NOMO-1 treated with DMSO at 0.1 percent for 48 hours (cell line): ENCODE results near the gene MEAF6.

Experiments
- DNase-seq: peaks from one replicate; lab custom pipeline; 2025; ENCODE audit not compliant: unreplicated experiment; lab: John Stamatoyannopoulos, UW

MEAF6 gene

DNA sequence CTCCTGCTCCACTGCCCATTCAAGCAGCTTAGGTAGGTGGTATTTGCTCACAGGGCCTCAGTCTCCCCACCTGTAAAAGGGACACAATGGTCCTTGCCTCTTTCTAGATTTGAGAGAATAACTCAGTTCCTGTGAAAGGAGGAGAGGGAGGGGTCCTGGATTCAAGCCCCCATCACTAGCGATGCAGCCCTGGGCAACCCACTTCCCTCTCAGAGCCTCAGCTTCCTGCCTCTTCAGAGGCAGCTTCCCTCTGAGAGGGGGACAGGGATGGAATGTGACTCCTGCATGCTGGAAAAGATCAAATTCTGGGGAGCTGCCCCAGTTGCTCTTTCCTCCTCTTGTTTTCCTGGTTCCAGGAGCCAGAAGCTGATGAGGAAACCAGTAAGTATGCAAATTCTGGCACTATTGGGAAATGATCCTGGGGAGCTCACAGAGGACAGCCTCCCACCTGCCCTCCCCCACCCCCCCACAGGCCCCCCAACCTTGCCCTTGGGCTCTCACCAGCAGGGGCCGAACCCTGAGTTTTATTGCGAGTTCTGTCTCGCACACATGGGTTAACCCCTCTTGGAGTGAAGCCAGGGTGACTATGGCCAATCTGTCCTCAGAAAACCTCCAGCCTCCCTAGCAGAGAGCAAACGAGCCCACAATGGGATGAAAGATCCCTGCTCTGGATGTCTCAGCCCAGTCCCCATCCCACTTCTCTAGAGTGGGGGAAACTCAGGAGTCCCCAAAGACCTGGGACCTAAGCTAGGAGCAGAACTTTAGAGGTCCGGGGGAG is 28.5 kb downstream of the MEAF6 start:
- DNase-seq = no peak

DNA sequence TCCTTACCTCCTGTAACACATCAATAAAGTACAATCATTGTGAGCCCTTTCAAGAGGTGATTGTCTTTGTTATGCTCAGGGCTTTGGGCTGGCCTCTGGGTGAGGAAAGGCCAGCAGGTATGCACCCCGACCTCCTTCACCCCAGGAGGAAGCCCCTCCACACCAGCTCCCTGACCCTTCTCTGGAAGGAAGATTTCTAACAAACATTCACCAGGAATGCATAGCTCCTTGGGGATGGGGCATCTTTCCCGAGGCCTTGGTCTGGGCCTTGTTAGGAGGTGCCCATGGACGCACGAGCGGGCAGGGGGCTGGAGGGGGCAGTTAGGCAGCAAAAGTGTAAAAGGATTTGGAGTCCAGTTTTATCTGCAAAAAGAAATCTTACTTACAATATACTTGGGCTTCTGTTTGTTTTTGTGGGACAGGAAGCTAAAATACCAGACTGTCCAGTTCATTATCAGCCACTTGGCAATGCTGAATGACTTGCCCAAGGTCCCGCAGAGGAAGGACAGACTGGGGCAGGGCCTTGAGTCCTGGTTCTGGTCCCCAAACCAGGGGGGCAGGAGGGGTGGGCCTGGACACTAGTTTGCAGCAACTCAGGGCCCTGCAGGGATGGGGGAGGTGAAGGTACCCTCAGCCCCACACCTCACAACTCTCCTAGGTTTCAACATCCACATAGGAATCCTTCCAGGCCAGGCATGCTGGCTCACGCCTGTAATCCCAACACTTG is 30.1 kb downstream of the MEAF6 start:
- DNase-seq = no peak

DNA sequence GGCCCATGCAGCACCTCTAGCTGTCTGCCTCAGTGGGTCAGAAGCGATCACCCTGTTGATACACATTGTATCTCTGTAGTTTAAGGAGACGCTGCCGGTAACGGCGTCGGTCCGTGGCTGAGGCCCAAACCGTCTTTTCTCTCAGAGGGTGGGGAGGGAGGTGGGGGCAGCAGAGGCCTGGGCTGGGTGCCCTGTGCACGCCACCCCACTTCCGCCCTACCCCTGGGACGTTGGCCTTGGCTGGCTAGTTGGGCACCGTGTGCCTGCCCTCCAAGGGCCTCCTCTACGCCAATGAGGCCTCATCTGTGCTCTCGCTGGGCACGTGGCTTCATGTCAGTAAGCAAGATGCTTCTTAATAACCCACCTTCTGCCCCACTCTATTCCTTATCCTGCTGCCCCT is 30.8 kb downstream of the MEAF6 start:
- no peak for DNase-seq

- no peak for DNase-seq
These were observed 31.5 kb downstream of the MEAF6 start for GRCh38 chr1:37482796-37483744.

DNA sequence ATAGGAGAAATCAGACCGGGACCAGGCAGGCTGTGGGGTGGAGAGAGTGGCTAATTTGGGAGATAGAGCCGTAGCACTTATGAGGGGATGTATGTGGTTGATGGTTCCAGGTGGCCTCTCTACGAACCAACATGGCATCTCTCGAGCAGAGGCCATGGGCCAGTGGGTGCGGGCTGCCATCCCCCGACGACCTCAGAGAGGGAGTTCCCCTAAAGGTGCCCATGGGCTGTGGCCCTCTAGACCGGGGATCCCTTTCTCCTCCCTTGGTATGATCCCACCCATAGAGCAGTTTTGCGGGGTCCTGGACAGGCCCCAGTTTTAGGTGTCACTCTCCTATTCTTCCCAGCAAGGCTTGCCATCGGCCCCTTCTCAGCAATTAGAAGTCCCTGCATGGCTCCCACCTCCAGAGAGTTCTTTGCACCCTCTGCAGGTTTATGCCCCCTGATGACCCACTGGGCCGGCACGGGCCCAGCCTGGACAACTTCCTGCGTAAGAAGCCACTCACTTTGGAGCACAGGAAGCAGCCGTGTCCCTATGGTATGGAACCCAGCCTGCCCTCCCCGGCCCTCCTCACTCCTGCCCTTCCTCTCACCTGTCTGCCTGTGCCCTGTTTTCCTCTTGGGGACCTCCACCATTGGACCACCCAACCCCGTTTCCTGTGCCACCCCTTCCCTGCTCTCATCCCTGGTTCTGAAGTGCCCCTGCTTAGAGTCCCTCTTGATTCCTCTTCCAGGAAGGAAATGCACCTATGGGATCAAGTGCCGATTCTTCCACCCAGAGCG is 32.4 kb downstream of the MEAF6 start:
- DNase-seq = no peak

GRCh38 chr1:37481289-37482003 is 33.1 kb downstream of the MEAF6 start:
- DNase-seq = no peak

GRCh38 chr1:37480581-37481288 is 33.8 kb downstream of the MEAF6 start:
- DNase-seq = no peak

DNA sequence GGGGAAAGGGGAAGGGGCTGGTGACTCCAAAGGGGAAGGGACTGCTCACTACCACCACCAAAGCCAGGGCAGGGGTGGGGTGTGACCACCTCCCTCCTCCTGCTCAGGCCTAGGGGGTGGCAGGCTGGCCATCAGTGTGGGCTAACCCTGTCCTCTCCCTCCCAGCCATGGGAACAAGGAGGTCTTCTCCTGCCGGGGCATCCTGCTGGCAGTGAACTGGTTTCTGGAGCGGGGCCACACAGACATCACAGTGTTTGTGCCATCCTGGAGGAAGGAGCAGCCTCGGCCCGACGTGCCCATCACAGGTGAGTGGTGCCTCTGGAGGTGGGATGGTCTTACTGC is 34.5 kb downstream of the MEAF6 start:
- DNase-seq = no peak

GRCh38 chr1:37479255-37480124 is 35.1 kb downstream of the MEAF6 start:
- peak; percentile 89 for DNase-seq

- DNase-seq = peak; percentile 53
These were observed 35.7 kb downstream of the MEAF6 start for GRCh38 chr1:37478890-37479254.

GRCh38 chr1:37478451-37478881 is 36.1 kb downstream of the MEAF6 start:
- DNase-seq = no peak

DNA sequence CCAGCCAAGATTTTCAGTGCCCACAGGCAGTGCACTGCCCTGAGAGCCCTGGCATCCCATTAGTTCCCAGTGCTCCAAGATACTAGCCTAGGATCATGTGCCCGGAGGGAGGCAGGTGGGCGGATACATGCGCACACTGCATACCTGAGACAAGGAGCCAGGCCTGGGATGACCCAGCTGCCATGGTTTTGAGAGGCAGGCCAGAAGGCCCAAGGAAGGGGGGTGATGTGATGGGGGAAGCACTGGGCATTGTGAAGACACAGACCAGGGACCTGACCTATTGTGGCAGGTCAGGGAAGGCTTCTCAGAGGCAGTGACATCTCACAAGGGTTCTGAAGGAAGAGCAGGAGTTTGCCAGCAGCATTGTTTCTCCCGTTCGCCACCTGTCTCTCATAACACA is 36.6 kb downstream of the MEAF6 start:
- DNase-seq = no peak

DNA sequence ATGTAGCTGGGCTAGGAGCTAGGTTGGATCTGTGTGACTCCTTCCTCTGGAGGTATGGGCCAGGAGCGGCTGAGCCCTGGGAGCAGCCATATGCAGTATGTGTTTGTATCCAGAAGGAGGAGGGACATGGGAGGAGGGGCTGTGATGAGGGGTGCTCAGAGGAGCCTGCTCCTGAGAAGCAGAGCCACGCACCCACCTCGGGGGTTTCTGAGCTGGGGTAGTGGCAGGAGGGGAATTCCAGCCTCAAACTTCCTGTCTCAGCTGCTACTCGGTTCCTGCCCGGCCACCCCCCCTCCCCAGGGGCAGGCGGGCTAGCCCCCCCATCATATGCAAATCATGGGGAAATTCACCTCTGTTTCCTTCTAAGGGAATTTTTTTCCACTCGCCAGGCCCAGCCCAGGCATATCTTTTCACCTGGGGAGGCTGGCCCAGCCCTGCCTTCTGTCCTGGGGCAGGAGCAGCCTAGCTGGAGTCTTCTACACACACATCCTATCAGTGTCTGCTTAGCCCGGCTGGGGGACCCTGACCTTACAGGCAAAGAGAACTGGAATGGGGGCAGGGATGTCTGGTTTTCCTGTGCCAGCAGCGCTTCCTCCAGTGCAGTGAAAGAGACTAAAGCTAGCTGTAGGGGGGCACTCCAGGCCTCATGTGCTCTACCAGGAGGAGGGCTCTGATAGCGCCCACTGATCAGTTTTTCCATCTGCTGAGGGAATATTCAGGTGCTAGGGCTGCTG is 37.2 kb downstream of the MEAF6 start:
- no peak for DNase-seq

DNA sequence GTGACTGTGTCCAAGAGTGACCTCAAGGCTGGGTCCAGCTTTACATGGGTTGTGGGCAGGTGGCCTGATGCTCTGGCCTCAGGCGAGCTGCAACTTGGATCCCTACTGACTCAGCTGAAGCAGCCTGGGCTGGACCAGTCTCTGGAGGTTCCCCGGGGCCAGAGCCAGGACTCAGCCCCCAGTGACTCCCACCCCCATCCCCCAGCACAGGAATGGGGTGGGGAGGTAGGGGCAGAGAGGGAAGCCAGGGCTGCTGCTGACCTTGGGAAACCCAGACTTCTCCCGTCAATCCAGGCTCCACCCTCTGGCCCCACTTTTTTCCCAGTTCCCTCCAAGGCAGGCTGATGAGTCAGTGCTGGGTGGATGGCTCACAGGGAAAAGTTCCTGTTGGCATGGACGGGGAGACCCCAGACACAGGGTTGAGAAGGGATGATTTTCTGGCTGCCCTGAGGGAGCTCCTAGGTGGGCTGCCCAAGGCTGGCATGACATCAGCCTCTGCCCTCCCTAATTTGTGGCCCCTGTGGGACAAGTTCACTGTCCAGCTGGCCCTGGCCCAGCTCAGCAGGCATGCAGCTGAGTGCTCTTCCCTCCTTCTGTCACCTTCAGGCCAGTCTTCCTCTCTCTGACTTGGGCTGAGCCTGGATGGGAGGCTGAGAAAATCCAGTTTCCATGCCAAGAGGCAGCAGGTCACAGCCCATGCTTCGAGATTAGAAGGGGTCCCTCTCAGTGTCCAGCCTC is 37.9 kb downstream of the MEAF6 start:
- DNase-seq = no peak

DNA sequence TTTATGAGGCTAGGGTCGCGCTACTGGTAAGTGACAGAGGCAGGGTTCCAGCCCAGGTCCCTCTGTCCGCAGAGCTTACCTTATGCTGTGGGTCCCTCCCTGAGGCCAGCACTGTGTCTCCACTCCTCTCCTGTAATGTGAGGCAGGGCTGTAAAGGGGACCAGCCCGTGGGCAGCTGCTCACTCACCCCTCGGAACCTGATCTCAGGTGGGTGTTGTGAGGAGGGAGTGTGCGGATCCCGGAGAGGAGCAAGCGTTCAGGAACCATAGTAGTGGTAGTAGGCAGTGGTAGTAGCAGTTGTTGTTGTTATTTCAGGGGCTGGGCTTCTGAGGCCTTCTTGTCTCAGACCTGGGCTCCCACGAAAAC is 38.5 kb downstream of the MEAF6 start:
- DNase-seq = no peak

DNA sequence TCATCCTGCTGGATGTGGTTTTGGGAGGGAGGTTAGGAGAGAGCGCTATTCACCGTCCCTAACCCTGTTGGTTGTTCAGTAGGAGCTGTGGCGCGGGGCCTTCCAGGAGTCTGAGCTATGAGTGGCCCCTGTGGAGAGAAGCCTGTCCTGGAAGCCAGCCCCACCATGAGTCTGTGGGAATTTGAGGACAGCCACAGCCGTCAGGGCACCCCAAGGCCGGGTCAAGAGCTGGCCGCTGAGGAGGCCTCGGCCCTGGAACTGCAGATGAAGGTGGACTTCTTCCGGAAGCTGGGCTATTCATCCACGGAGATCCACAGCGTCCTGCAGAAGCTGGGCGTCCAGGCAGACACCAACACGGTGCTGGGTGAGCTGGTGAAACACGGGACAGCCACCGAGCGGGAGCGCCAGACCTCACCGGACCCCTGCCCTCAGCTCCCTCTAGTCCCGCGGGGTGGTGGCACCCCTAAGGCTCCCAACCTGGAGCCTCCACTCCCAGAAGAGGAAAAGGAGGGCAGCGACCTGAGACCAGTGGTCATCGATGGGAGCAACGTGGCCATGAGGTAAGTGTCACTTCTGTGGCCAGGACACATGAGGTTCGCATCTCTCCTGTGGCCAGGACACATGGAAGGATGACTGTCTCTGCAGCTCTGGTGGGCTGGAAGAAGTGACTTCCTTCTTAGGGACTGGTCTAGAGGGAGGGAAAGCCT is 39.0 kb downstream of the MEAF6 start:
- DNase-seq = no peak
